Neutrophil (primary cell): ENCODE results near the gene GBE1.
"Not testable (repeated sequence)": the region's sequence is repeated elsewhere in the genome, so short reads cannot be mapped to it uniquely, and the experiment has no call there.

Experiments used
- H3K27ac ChIP-seq: fragments of 200-600 bp; sonication (generic); 2 replicates; pipeline ENCODE4 v1.5.1; 2016; ENCODE audit warnings: mild to moderate bottlenecking, moderate library complexity
- H3K27me3 ChIP-seq: fragments of 200-600 bp; sonication (generic); 2 replicates; pipeline ENCODE4 v1.6.0; 2016; ENCODE audit warnings: mild to moderate bottlenecking
- H3K36me3 ChIP-seq: fragments of 200-600 bp; sonication (generic); 2 replicates; pipeline ENCODE4 v1.5.1; 2017
- H3K4me1 ChIP-seq, 2 experiments: fragments of 200-600 bp in 1 of 2; sonication (generic) in 1 of 2; 1 replicate in 1 of 2; 2 replicates in 1 of 2; pipeline versions ENCODE4 v1.5.1 to v1.6.1; 2013 to 2016; ENCODE audit warnings: low read depth in 1 of 2, low read length in 1 of 2, mild to moderate bottlenecking in 1 of 2, moderate library complexity in 1 of 2; ENCODE audit not compliant: control insufficient read depth in 1 of 2, insufficient read depth in 1 of 2
- H3K4me3 ChIP-seq, 2 experiments: fragments of 200-600 bp in 1 of 2; sonication (generic) in 1 of 2; 1 replicate in 1 of 2; 2 replicates in 1 of 2; pipeline ENCODE4 v1.5.1; 2013 to 2016; ENCODE audit warnings: low read depth in 1 of 2, low read length in 1 of 2, mild to moderate bottlenecking in 1 of 2, moderate library complexity in 1 of 2
- H3K9me3 ChIP-seq: fragments of 200-600 bp; sonication (generic); 2 replicates; pipeline ENCODE4 v1.5.1; 2016
- TF ChIP-seq, protein P1 (sequence below): fragments of 200-600 bp; sonication (generic); IDR thresholded peaks from 2 replicates; pipeline ENCODE4 v1.5.1; 2016; ENCODE audit warnings: antibody characterized with exemption

Gene GBE1

DNA sequence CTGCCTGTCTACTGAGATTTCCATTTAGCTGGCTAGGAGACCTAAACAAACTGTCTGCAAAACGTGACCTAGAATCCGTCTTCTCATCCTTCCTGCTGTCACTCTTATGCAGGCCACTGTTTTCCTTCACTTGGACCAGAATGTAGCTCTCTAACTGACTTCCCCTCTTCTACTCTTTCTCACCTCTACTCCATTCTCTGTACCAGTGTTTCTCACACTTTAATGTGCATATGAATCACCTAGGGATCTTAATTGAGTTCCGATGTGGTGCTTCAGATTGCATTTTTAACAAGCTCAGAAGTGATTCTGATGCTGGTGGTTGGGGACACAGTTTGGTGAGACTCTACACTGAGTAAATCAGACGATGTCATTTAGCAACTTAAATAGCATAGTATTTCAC, 1.6 kb upstream of the GBE1 start:
- Histone ChIP-seq H3K27me3 (no peaks in the 10 kb centered on the region), H3K4me1 (peaks cover 43 to 46% of the 10 kb centered on the region in 2 experiments), H3K27ac (peak overlapping the region; percentile 98), H3K9me3 (no peaks in the 10 kb centered on the region), H3K36me3 (no peaks in the 10 kb centered on the region), H3K4me3 (no peak overlapping the region)
- TF ChIP-seq, protein P1, sequence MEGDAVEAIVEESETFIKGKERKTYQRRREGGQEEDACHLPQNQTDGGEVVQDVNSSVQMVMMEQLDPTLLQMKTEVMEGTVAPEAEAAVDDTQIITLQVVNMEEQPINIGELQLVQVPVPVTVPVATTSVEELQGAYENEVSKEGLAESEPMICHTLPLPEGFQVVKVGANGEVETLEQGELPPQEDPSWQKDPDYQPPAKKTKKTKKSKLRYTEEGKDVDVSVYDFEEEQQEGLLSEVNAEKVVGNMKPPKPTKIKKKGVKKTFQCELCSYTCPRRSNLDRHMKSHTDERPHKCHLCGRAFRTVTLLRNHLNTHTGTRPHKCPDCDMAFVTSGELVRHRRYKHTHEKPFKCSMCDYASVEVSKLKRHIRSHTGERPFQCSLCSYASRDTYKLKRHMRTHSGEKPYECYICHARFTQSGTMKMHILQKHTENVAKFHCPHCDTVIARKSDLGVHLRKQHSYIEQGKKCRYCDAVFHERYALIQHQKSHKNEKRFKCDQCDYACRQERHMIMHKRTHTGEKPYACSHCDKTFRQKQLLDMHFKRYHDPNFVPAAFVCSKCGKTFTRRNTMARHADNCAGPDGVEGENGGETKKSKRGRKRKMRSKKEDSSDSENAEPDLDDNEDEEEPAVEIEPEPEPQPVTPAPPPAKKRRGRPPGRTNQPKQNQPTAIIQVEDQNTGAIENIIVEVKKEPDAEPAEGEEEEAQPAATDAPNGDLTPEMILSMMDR: no peak

DNA sequence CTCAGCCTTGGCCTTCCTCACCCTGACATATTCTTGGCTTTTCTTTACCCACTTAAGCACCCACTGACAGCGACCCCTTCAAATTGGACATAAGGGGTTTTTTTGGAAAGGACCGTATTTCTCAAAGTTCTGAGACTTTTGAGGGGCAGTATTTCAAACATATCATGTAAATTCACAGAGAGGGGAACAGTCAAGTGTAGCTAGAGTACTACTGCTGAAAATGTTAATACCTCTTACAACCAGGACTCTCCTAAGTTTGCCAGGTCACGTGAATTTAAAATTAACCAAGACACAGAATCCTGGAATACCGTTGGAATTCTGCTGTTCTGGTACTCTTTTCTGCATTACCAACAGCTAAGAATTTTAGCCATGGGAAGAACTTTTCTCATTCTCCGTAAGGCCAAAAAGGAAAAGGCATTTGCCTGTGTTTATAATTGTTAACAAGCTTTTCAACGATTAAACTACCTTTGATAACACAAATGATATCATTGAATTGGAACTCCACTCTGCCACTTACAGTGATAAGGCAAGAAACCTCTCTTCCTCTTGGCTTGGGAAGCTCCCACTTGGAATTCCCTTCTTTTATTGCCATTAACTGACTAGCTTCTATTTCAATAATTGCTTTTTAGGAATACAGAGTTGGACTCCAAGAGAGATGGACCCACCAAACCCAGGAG, 597 bp upstream of the GBE1 start:
- no peaks in the 10 kb centered on the region for H3K9me3 ChIP-seq
- H3K4me3 ChIP-seq: peak overlapping the region; percentile 78 to 81

DNA sequence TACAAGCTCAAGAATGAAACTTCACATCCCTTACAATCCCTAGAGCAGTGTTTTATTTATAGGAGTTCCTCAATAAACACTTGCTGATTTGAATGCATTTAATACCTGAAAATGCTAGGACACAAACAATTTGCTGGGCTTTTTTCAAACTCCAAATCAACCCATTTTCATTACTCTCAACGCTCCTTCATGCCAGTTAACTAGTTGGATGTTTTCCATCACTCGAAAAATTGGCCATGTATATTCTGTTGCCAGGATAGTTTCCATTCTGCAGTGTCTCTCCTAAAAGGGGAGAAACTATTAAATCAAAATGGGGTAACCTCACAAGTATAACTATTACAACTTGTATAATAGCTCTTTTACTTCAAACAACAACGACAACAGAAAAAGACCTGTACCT, 1.2 kb downstream of the GBE1 start:
- TF ChIP-seq, protein P1: no peak
- H3K27ac ChIP-seq: peak overlapping the region; percentile 98
- H3K4me3 ChIP-seq: peak overlapping the region; percentile 78 to 81
- no peaks in the 10 kb centered on the region for H3K36me3 ChIP-seq
- no peaks in the 10 kb centered on the region for H3K27me3 ChIP-seq
- H3K4me1 ChIP-seq: peaks cover 47 to 48% of the 10 kb centered on the region in 2 experiments
- no peaks in the 10 kb centered on the region for H3K9me3 ChIP-seq

More for the DNA sequence above, 597 bp upstream of the GBE1 start:
- Histone ChIP-seq H3K36me3 (no peaks in the 10 kb centered on the region), H3K27me3 (no peaks in the 10 kb centered on the region), H3K4me1 (peaks cover 45 to 48% of the 10 kb centered on the region in 2 experiments), H3K27ac (peak overlapping the region; percentile 98)
- TF ChIP-seq, protein P1: no peak

DNA sequence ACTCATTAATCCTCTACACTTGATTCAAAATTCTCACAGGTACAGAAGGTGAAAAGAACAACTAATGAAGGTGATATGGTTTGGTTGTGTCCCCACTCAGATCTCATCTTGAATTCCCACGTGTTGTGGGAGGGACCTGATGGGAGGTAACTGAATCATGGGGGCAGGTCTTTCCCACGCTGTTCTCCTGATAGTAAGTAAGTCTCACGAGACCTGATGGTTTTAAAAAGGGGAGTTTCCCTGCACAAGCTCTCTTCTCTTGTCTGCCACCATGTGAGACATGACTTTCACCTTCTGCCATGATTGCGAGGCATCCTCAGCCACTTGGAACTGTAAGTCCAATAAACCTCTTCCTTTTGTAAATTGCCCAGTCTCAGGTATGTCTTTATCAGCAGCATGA, 2.7 kb downstream of the GBE1 start:
- H3K27me3 ChIP-seq, H3K4me3 ChIP-seq, H3K9me3 ChIP-seq, H3K36me3 ChIP-seq: not testable (repeated sequence)
- H3K4me1 ChIP-seq: peaks cover 41 to 46% of the 10 kb centered on the region in 2 experiments
- peak overlapping the region; percentile 98 for H3K27ac ChIP-seq

DNA sequence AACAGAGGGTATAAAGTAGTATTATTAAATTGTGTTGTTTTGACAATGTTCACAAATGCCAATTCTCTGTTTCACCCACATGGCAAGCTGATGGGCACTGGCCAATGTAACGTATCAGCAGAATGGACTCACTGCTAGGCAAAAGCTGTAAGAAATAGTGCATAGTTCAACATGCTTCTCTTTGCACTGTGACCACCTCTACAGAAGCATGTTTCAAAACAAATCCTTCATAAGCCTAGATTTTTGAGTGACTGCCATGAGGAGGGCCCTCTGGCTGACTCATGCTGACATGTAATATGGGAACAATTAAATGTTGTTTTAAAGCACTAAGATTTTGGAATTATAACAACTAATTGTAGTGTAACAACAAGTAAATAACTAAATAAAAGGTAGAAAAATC, 3.2 kb downstream of the GBE1 start:
- H3K4me3 ChIP-seq: no peak overlapping the region
- TF ChIP-seq, protein P1: no peak
- no peaks in the 10 kb centered on the region for H3K36me3 ChIP-seq
- peaks cover 46 to 51% of the 10 kb centered on the region in 2 experiments for H3K4me1 ChIP-seq
- H3K27me3 ChIP-seq: no peaks in the 10 kb centered on the region
- peak overlapping the region; percentile 98 for H3K27ac ChIP-seq
- H3K9me3 ChIP-seq: no peaks in the 10 kb centered on the region

DNA sequence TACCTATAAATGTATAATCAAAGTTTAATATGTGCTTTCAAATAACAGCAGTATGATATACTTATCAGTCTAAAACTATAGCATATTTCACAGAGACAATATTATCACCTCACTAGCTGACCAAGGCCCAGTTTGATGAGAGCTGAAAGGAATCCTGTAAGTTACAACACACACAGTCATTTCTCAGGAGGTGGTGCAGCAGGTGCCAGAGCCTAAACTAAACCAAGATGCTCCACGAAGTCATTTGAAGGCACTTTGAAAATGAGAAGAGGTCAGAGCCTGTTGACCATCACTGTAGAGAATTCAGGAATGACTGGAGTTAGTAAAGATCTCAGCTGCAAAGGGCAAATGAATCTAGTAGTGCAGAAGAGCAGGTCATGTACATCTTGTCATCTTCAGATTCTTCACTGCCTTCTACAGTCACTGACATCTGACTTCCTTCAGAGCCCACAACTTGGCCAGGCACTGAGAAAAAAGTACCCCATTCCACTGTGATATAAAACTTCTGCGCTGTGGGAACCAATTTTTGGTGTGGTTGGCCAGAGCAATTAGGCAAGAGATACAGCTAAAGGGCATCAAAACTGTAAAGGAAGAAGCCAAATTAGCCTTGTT, 7.9 kb downstream of the GBE1 start:
- no peak overlapping the region for H3K4me3 ChIP-seq
- peaks cover 24 to 36% of the 10 kb centered on the region in 2 experiments for H3K4me1 ChIP-seq
- no peaks in the 10 kb centered on the region for H3K36me3 ChIP-seq
- TF ChIP-seq, protein P1: no peak
- peak overlapping the region; percentile 46 for H3K27ac ChIP-seq
- H3K9me3 ChIP-seq: no peaks in the 10 kb centered on the region
- no peaks in the 10 kb centered on the region for H3K27me3 ChIP-seq
